Right lobe of liver (tissue), 4 donors: ENCODE data around the gene ACTBL2.

Source experiments
- POLR2A ChIP-seq: fragments of 450-650 bp; IDR thresholded peaks from one replicate; pipeline ENCODE4 v1.6.1; 2017; ENCODE audit warnings: antibody characterized with exemption, mild to moderate bottlenecking
- TF ChIP-seq, protein P1 (sequence below), 4 donors: fragments of 200-600 bp in 3 of 4; fragments of 450-650 bp in 1 of 4; IDR thresholded peaks; one replicate each; pipeline versions ENCODE4 v1.5.1 to v1.8.0; 2016 to 2022; ENCODE audit warnings: antibody characterized with exemption in 4 of 4, mild to moderate bottlenecking in 2 of 4
- donor health status: DM: no; HTN: no; CAD: no.
- donor health status: DM: no; HTN: no; CAD: no.
- donor health status: DM: no; HTN: yes; CAD: no.

DNA sequence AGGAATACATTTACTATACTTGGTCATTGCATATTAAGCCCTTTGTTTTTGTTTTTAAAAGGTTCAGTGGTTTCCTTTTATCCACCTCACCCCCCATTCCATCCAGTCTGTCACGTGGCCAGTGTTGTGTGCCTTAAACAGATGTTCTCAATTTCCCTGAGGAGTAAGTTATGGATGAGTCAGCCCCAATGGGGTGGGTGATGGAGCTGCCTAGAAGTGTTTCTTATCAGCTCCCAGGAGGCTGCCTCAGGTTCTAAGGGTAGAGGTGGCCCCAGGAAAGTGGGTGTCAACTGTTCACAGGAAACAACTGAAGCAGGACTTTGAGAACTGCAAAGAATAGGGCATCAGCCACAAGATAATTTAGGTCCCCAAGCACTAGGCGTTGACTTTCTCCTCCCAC, 41.1 kb downstream of the ACTBL2 start:
- no peak for TF ChIP-seq POLR2A
- TF ChIP-seq, protein P1, sequence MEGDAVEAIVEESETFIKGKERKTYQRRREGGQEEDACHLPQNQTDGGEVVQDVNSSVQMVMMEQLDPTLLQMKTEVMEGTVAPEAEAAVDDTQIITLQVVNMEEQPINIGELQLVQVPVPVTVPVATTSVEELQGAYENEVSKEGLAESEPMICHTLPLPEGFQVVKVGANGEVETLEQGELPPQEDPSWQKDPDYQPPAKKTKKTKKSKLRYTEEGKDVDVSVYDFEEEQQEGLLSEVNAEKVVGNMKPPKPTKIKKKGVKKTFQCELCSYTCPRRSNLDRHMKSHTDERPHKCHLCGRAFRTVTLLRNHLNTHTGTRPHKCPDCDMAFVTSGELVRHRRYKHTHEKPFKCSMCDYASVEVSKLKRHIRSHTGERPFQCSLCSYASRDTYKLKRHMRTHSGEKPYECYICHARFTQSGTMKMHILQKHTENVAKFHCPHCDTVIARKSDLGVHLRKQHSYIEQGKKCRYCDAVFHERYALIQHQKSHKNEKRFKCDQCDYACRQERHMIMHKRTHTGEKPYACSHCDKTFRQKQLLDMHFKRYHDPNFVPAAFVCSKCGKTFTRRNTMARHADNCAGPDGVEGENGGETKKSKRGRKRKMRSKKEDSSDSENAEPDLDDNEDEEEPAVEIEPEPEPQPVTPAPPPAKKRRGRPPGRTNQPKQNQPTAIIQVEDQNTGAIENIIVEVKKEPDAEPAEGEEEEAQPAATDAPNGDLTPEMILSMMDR (IDR thresholded peaks at IDR 0.05) = no peak
